Measurements from ENCODE around the gene FITM1.

GRCh38 chr14:24179294-24179960 is 49.0 kb downstream of the FITM1 start:
- TF ChIP-seq EZH2phosphoT487 (IDR thresholded peaks at IDR 0.05; ENCODE audit: borderline replicate concordance, low read depth) = no peak
- no peak for TF ChIP-seq GATA2 (CRISPR knock-in tag; IDR thresholded peaks at IDR 0.05)
- no peak for TF ChIP-seq POLR2AphosphoS5 (IDR thresholded peaks at IDR 0.05; ENCODE audit: low read depth, low read length)
- no peak for TF ChIP-seq RXRA (IDR thresholded peaks at IDR 0.05; ENCODE audit: borderline replicate concordance, low read depth)
- no peak for TF ChIP-seq MAX (IDR thresholded peaks at IDR 0.05; ENCODE audit: low read depth)
- TF ChIP-seq RFX5 (IDR thresholded peaks at IDR 0.05; ENCODE audit: low read length) = no peak
- no peak for TF ChIP-seq CTCF (IDR thresholded peaks at IDR 0.05)
- TF ChIP-seq ELF1 (IDR thresholded peaks at IDR 0.05) = no peak
- TF ChIP-seq EP300 (IDR thresholded peaks at IDR 0.05; ENCODE audit: borderline replicate concordance in 1 of 2, low read depth in 1 of 2, low read length in 1 of 2) = no peak
- TF ChIP-seq REST (IDR thresholded peaks at IDR 0.05; ENCODE audit: low read depth, low read length) = no peak

Measured in SK-N-SH (cell line).